Measurements from ENCODE around the gene MRPL18.
"Not testable (repeated sequence)": the region's sequence is repeated elsewhere in the genome, so short reads cannot be mapped to it uniquely, and the experiment has no call there.

MRPL18 gene

GRCh38 chr6:159777240-159777904 lies 12.9 kb upstream of the MRPL18 start:
- no peak for DNase-seq

DNA sequence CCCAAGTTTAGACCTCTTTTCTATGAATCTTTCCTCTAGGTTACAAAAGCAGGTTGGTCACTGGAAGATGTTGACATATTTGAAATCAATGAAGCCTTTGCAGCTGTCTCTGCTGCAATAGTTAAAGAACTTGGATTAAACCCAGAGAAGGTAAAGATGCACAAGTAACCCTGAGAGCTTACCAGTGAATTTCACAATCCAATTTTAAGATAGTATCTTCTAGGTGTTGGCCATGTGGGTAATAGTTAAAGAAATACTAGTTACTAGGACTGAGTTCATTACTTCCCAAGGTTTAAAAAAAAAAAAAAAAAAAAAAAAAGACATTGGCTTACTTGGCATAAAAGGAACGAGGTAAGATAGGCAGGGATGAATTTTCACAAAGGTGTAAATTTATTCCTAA lies 12.1 kb upstream of the MRPL18 start:
- DNase-seq: no peak

- DNase-seq: no peak
Measured at GRCh38 chr6:159778542-159779103, 11.6 kb upstream of the MRPL18 start.

GRCh38 chr6:159788276-159788675 lies 2.0 kb upstream of the MRPL18 start:
- no peak for DNase-seq

GRCh38 chr6:159788753-159789376 lies 1.4 kb upstream of the MRPL18 start:
- DNase-seq: no peak

- peak; percentile 97 for DNase-seq
Measured at GRCh38 chr6:159789377-159790148, 704 bp upstream of the MRPL18 start, which contains the start of gene TCP1. Gene TCP1 (minus strand): TSS chr6:159789602. CDS start chr6:159789468, 134 bp downstream.

- no peak for DNase-seq
Measured at GRCh38 chr6:159790956-159791598, 810 bp downstream of the MRPL18 start.

- DNase-seq: not testable (repeated sequence)
Measured at GRCh38 chr6:159794976-159795375, 4.7 kb downstream of the MRPL18 start.

- no peak for DNase-seq
Measured at GRCh38 chr6:159797554-159797953, 7.3 kb downstream of the MRPL18 start.

DNA sequence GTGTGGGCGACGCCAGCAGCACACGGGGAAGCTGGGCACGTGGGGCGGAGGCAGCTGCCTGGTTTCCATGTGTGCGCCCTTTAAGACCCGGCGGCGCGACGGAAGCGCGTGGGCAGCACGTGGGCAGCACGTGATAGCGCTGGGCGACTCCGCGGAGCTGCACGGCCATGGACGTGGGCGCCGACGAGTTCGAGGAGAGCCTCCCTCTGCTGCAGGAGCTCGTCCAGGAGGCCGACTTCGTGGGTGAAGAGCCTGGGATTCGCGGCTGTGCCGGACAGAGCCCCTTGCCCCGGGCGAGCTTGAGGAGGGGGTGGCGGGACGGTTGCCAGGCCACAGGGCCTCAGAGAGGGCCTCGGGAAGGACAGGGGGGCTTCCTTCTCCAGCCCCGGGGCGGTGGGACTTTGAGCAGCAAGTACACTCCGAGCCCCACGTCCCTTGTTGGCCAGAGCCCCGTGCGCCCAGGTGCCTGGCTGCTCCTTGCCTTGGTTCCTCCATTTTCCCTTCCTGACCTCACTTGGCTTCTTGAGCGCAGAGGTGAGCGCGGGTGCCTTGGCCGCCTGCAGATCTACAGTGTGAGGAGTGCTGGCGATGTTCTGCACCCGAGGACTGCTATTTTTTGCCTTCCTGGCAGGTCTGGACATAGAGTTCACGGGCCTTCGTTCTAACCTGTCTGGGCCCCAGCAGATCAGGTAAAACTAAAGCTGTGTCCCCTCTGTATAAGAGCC lies 10.0 kb downstream of the MRPL18 start, which contains the start of gene PNLDC1:
TSS of gene PNLDC1 (plus strand) at position 136 of the 725 bp plus-strand sequence. CDS start at position 168, 32 bp downstream.
- DNase-seq: no peak

- DNase-seq: no peak
Measured at GRCh38 chr6:159801935-159802334, 11.7 kb downstream of the MRPL18 start.

DNA sequence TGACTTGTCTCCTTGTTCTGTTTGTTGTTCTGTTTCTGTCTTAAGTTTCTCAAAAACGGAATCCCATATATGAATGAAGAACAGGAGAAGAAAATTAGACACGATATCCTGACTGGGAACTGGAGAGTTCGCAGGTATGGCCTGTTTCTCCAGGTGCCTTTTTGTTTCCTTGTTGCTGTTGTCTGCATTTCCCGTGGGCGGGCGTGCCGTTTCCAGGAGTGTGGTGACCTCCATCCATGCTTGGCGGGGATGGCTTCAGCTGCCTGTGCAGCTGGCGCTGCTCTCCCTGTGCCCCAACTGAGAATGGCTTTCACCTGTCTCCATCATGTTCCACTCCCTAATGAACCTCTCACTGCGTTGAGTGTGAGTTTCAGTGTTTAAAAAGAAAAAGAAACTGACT lies 14.2 kb downstream of the MRPL18 start:
- no peak for DNase-seq

DNA sequence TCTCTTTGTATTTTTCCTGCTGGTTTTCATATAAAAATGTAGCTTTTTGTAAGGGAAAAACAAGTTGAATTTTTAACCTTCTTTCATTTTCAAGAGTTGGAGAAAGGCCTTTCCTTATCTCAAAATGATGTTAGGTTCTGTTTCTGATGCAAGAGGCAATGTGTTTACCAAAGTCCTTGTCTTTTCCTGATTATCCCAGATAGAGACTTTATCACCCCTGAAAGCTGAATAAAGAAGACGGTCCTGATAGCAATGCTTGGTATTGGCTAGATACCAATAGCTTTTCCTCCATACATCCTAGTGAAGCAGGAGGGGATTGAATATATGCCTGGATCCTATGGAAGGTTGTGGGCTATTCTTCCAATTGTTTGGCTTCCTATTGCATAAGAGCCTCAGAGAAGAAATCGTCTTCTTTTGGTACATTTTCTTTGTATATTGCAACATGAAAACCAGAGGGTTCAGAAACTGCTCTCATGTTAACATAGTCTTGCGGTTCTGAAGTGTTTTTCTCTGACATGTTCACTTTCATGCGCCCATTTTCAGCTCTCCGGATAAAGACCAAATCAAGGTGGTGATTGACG lies 15.3 kb downstream of the MRPL18 start:
- no peak for DNase-seq

GRCh38 chr6:159806021-159806458 lies 15.8 kb downstream of the MRPL18 start:
- no peak for DNase-seq

GRCh38 chr6:159807150-159807858 lies 17.0 kb downstream of the MRPL18 start:
- no peak for DNase-seq

- no peak for DNase-seq
Measured at GRCh38 chr6:159808647-159809046, 18.4 kb downstream of the MRPL18 start.

GRCh38 chr6:159809149-159809548 lies 18.9 kb downstream of the MRPL18 start:
- no peak for DNase-seq

DNA sequence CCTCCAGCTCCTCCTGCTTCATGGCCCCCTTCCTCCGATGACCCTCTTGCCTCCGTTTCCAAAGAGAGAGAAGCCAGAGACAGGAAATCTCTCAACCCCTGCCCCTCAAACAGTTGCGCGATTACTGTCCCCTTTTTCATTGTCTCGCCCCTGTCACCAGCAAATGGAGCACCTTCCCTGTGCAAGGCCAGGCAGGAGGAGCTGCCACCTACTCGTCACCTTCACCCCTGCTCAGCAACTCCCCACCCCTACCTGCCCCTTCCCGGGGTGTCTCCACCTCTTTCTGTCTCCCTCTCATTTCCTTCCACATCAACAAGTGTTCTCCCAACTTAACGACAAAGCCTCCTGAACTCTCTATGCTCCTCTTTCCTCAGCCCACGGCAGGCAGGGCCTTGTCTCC lies 23.5 kb downstream of the MRPL18 start:
- no peak for DNase-seq

DNA sequence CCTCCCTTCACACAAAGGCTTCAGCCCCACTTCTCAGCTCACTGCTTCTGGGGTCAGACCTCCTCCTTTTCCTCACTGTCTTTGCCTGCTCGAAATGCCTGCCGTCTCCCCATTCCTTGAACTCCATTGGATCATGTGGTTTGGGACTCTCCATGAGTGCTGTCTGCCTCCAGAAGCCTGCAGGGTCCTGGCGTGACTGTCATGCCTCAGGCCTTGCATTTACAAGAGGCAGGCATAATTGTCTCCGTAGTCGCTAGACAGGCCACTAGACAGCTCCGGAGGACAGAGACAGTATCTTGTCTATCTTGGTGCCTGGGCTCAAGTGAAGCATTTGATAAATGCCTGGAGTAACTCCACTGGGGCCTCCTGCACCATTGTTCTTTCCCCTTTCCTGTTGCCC lies 25.1 kb downstream of the MRPL18 start:
- no peak for DNase-seq

DNA sequence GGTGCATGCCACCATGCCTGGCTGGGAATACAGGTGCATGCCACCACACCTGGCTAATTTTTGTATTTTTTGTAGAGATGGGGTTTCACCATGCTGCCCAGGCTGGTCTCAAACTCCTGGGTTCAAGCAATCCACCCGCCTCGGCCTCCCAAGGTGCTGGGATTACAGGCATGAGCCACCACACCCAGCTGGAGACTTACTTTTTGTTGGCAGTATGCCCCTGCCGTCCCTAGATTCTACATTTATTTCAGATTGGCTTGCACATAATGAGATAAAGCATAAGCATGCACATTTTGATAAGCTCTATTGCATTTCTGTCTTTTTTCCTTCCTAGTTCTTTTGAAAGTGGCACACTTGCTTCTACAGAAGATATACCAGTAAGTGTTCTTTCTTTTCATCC lies 26.5 kb downstream of the MRPL18 start:
- not testable (repeated sequence) for DNase-seq
